NOMO-1 (cell line): ENCODE measurements around the gene METTL3.

Source experiments
- DNase-seq, 2 experiments: peaks; one replicate each; lab custom pipeline; 2025; ENCODE audit not compliant: unreplicated experiment in 2 of 2; lab: John Stamatoyannopoulos, UW

METTL3 gene

GRCh38 chr14:21486640-21487087, 24.5 kb downstream of the METTL3 start:
- DNase-seq: no peak

GRCh38 chr14:21476925-21477681, 34.0 kb downstream of the METTL3 start, which contains the start of the genes RAB2B and TOX4:
Gene RAB2B, minus strand, starts transcription at chr14:21476959. Its CDS starts 87 bp downstream, at chr14:21476872.
Gene TOX4, plus strand, starts transcription at chr14:21477195. Its CDS starts 84 bp downstream, at chr14:21477279.
- peak; percentile 97 to 99 for DNase-seq

GRCh38 chr14:21476523-21476924, 34.6 kb downstream of the METTL3 start:
- DNase-seq: peak; percentile 52 to 66

GRCh38 chr14:21475767-21476522, 35.2 kb downstream of the METTL3 start:
- no peak for DNase-seq

GRCh38 chr14:21467616-21468015, 43.5 kb downstream of the METTL3 start:
- DNase-seq: no peak

GRCh38 chr14:21455912-21456667, 55.0 kb downstream of the METTL3 start, which contains the start of gene CHD8:
Gene CHD8, minus strand, starts transcription at chr14:21456123. Its CDS starts 24,480 bp downstream, at chr14:21431643.
- peak; percentile 99 for DNase-seq

- peak in 1 of 2 experiments; percentile 22 for DNase-seq
Observed at GRCh38 chr14:21455592-21455911, 55.6 kb downstream of the METTL3 start.

GRCh38 chr14:21454843-21455544, 56.1 kb downstream of the METTL3 start:
- DNase-seq: no peak

GRCh38 chr14:21449899-21450216, 61.3 kb downstream of the METTL3 start:
- DNase-seq: no peak
